Adrenal gland (tissue), 12 donors: Measurements from ENCODE around the gene GPR152. TPM values are rescaled to one million over a fixed set of nuclear protein-coding genes. Genes with fewer than 3 reads are reported as not detected.

Experiments
- DNase-seq, 7 donors: peaks; one replicate each; pipeline ENCODE4 v3.0.0-alpha.2; 2019 to 2020
- H3K27ac ChIP-seq, 5 donors: fragments of 200-600 bp; sonication (generic) in 4 of 5; 1 replicate in 3 of 5; 2 replicates in 2 of 5; pipeline versions ENCODE4 v1.5.1 to v1.8.0; 2016 to 2020; ENCODE audit warnings: mild to moderate bottlenecking in 1 of 5
- H3K27me3 ChIP-seq: fragments of 200-600 bp; 2 replicates; pipeline ENCODE4 v1.8.0; 2021
- H3K36me3 ChIP-seq, 2 donors: fragments of 200-600 bp; replicated peaks in 1 of 2; 1 replicate in 1 of 2; 2 replicates in 1 of 2; pipeline versions ENCODE4 v1.5.1 to v1.8.0; 2018 to 2022
- H3K4me1 ChIP-seq, 2 donors: fragments of 200-600 bp; replicated peaks in 1 of 2; 1 replicate in 1 of 2; 2 replicates in 1 of 2; pipeline versions ENCODE4 v1.5.1 to v1.8.0; 2018 to 2021
- H3K4me3 ChIP-seq, 4 donors: fragments of 200-600 bp; sonication (generic) in 3 of 4; one replicate each; pipeline ENCODE4 v1.5.1; 2016 to 2018
- H3K9me3 ChIP-seq, 3 donors: fragments of 200-600 bp; sonication (generic) in 1 of 3; replicated peaks in 1 of 3; 1 replicate in 2 of 3; 2 replicates in 1 of 3; pipeline versions ENCODE4 v1.5.1 to v1.8.0; 2016 to 2021
- POLR2A ChIP-seq, 2 donors: fragments of 450-650 bp; IDR thresholded peaks; one replicate each; pipeline ENCODE4 v1.6.1; 2017; ENCODE audit warnings: antibody characterized with exemption in 2 of 2, mild to moderate bottlenecking in 2 of 2, moderate library complexity in 1 of 2
- WGBS, 4 donors: extraction: QIAGEN DNeasy Blood & Tissue Kit in 2 of 4; methylation state at CpG; one replicate each; pipeline versions ENCODE4 v1.1.5 to v1.1.7; 2013 to 2017; 5-methylcytosine and 5-hydroxymethylcytosine counted together
- intact Hi-C, 2 donors: fragments of 100-400 bp; cut with DNase I; formaldehyde crosslinking; loops; one replicate each; pipeline versions ENCODE4 v1.14.1 to v1.15.0; 2022 to 2023
- polyA plus RNA-seq, 3 donors: library from polyadenylated mRNA; stranded (reverse); fragments of 200-250 nt in 2 of 3; fragments of 350-450 nt in 1 of 3; fragmentation: Illumina TruSeq in 1 of 3; extraction: RNeasy Lipid Tissue Mini Kit (QIAGEN cat#74804) in 1 of 3; gene quantifications; one replicate each; pipeline ENCODE4 v1.2.3, GENCODE V29; 2013 to 2014
- total RNA-seq, 9 donors: library from RNA; depleted of rRNA in 4 of 9; stranded (reverse); fragments of >200 nt in 4 of 9; fragments of 120-200 nt in 1 of 9; fragmentation: NEBNext Ultra II Directional in 1 of 9; extraction: Animal tissue kit (Norgen Biotek cat#: 25700) in 1 of 9; gene quantifications; one replicate each; pipeline versions ENCODE4 v1.1.0 to v1.2.4, GENCODE V29; 2013 to 2023
- TF ChIP-seq, protein P1 (sequence below), 6 experiments: fragments of 450-650 bp in 4 of 6; fragments of 200-600 bp in 2 of 6; sonication (generic) in 1 of 6; IDR thresholded peaks; 1 replicate in 5 of 6; 2 replicates in 1 of 6; pipeline versions ENCODE4 v1.5.1 to v1.8.0; 2016 to 2021; ENCODE audit warnings: antibody characterized with exemption in 6 of 6, mild to moderate bottlenecking in 2 of 6, moderate library complexity in 1 of 6
- donor health status: healthy with polysubstance abuse.
- donor health status: Bipolar disorder and iron deficiency.
- donor health status: DM: yes; HTN: yes; CAD: no.
- donor health status: DM: no; HTN: no; CAD: no.
- donor health status: DM: no; HTN: no; CAD: no.
- donor health status: DM: yes; HTN: yes; CAD: no.

The GPR152 gene
- total and polyA plus RNA-seq, 12 donors: 0.18 TPM; not detected in 11

DNA sequence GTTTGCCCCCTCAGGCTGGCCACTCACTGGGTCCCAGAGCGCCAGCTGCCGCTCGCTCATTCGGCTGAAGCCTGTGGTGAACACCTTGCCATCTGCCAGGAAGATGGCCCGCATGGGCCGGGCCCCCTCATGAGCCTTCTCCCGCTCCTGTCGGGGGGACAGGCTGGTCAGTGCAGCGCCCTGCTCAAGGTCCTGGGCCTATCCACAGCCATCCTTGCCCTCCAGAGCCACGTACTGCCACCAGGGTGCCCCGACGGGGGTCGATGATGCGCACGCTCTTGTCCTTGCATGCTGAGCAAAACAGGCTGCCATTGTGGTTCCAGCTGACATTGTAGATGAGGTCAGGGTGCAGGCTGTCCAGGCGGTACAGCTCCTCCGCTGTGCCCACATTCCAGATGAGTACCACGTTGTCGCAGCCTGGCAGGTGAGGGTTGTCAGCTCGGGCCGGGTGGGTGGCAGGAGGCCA lies 11.4 kb downstream of the GPR152 start:
- DNase-seq: no peak
- H3K27me3 ChIP-seq: no peaks in the 10 kb centered on the region
- intact Hi-C loops: no loop called here
- H3K9me3 ChIP-seq: no peaks in the 10 kb centered on the region
- TF ChIP-seq POLR2A (IDR thresholded peaks at IDR 0.05): no peak
- TF ChIP-seq, protein P1, sequence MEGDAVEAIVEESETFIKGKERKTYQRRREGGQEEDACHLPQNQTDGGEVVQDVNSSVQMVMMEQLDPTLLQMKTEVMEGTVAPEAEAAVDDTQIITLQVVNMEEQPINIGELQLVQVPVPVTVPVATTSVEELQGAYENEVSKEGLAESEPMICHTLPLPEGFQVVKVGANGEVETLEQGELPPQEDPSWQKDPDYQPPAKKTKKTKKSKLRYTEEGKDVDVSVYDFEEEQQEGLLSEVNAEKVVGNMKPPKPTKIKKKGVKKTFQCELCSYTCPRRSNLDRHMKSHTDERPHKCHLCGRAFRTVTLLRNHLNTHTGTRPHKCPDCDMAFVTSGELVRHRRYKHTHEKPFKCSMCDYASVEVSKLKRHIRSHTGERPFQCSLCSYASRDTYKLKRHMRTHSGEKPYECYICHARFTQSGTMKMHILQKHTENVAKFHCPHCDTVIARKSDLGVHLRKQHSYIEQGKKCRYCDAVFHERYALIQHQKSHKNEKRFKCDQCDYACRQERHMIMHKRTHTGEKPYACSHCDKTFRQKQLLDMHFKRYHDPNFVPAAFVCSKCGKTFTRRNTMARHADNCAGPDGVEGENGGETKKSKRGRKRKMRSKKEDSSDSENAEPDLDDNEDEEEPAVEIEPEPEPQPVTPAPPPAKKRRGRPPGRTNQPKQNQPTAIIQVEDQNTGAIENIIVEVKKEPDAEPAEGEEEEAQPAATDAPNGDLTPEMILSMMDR (IDR thresholded peaks at IDR 0.05): no peak
- no peak overlapping the region for H3K4me3 ChIP-seq
- no peak overlapping the region for H3K27ac ChIP-seq
- 84 to 97% (median 91%) methylated on average over 6 to 21 of the region's 21 CpGs for WGBS, 4 donors
- peaks cover 0 to 38% of the 10 kb centered on the region in 2 donors for H3K36me3 ChIP-seq
- H3K4me1 ChIP-seq: peaks cover 0 to 26% of the 10 kb centered on the region in 2 donors

- no peaks in the 10 kb centered on the region for H3K27me3 ChIP-seq
- WGBS, 4 donors: 76 to 83% (median 80%) methylated on average over 11 to 17 of the region's 17 CpGs
- TF ChIP-seq POLR2A (IDR thresholded peaks at IDR 0.05): no peak
- TF ChIP-seq, protein P1 (IDR thresholded peaks at IDR 0.05): no peak
- no peak overlapping the region for H3K4me3 ChIP-seq
- H3K4me1 ChIP-seq: peaks cover 0 to 32% of the 10 kb centered on the region in 2 donors
- no peak overlapping the region for H3K27ac ChIP-seq
- peaks cover 0 to 41% of the 10 kb centered on the region in 2 donors for H3K36me3 ChIP-seq
- intact Hi-C loops: no loop called here
- H3K9me3 ChIP-seq: no peaks in the 10 kb centered on the region
- DNase-seq: no peak
Observed at GRCh38 chr11:67440229-67441097, 12.1 kb downstream of the GPR152 start.

- intact Hi-C loops: no loop called here
- TF ChIP-seq, protein P1 (IDR thresholded peaks at IDR 0.05): peak in 1 of 6 experiments; percentile 2
- no peak for TF ChIP-seq POLR2A (IDR thresholded peaks at IDR 0.05)
- Histone ChIP-seq H3K27me3 (no peaks in the 10 kb centered on the region), H3K27ac (peak overlapping the region in 1 of 5 donors; percentile 14), H3K4me3 (no peak overlapping the region), H3K4me1 (peaks cover 0 to 32% of the 10 kb centered on the region in 2 donors), H3K36me3 (peaks cover 0 to 45% of the 10 kb centered on the region in 2 donors), H3K9me3 (no peaks in the 10 kb centered on the region)
- DNase-seq: peak in 3 of 7 donors; percentile 31 to 60 (median 51)
- WGBS, 4 donors: 62 to 74% (median 67%) methylated on average over 14 to 31 of the region's 31 CpGs
Observed at GRCh38 chr11:67439321-67440228, 13.0 kb downstream of the GPR152 start.
